ENCODE measurements around the gene MTRFR.

- TF ChIP-seq CTCF (IDR thresholded peaks at IDR 0.05; ENCODE audit: insufficient read depth, low read length) (no peak), REST (IDR thresholded peaks at IDR 0.05; ENCODE audit: insufficient replicate concordance, low read depth) (no peak), POLR2AphosphoS5 (IDR thresholded peaks at IDR 0.05; ENCODE audit: low read depth) (no peak), GABPA (IDR thresholded peaks at IDR 0.05; ENCODE audit: low read depth) (no peak)
Observed at GRCh38 chr12:123305136-123305535, 71.9 kb downstream of the MTRFR start.
